H54 (cell line): ENCODE data around the gene GPR61.

Experiments used
- DNase-seq: peaks from one replicate; pipeline ENCODE4 v3.0.0; 2011; ENCODE audit warnings: low spot score, mixed read lengths; ENCODE audit not compliant: insufficient read length
- FAIRE-seq: peaks from 3 replicates; lab custom pipeline; 2011; peaks lifted over from hg19 to GRCh38; lab: Jason Lieb, UNC
- POLR2A ChIP-seq: IDR thresholded peaks from 2 replicates; pipeline ENCODE4 v1.6.1; 2011; ENCODE audit warnings: low read depth, mild to moderate bottlenecking, low read length

Gene GPR61

GRCh38 chr1:109582021-109582420 lies 42.3 kb downstream of the GPR61 start:
- FAIRE-seq (no peak), DNase-seq (no peak)
- TF ChIP-seq POLR2A, result no peak

GRCh38 chr1:109584766-109585165 lies 45.1 kb downstream of the GPR61 start:
- FAIRE-seq (peak; percentile 6), DNase-seq (no peak)
- TF ChIP-seq POLR2A, result no peak

- DNase-seq, result no peak
- TF ChIP-seq POLR2A, result no peak
- no peak for FAIRE-seq
Observed at GRCh38 chr1:109586055-109586454, 46.4 kb downstream of the GPR61 start.

GRCh38 chr1:109589177-109589576 lies 49.5 kb downstream of the GPR61 start:
- no peak for TF ChIP-seq POLR2A
- DNase-seq (no peak), FAIRE-seq (peak; percentile 6)

GRCh38 chr1:109589679-109590078 lies 50.0 kb downstream of the GPR61 start:
- no peak for FAIRE-seq

GRCh38 chr1:109592916-109593315 lies 53.2 kb downstream of the GPR61 start:
- TF ChIP-seq POLR2A, result no peak
- DNase-seq, result no peak
- peak; percentile 48 for FAIRE-seq

More at GRCh38 chr1:109589679-109590078, 50.0 kb downstream of the GPR61 start:
- no peak for TF ChIP-seq POLR2A
- no peak for DNase-seq

- no peak for DNase-seq
- FAIRE-seq, result peak; percentile 15
- TF ChIP-seq POLR2A, result no peak
Observed at GRCh38 chr1:109595531-109595930, 55.9 kb downstream of the GPR61 start.
